Tibial nerve (tissue), 4 donors: ENCODE measurements around the gene STON2. TPM values are rescaled to one million over a fixed set of nuclear protein-coding genes. Genes with fewer than 3 reads are reported as not detected.

Experiments used
- DNase-seq, 2 donors: peaks; one replicate each; pipeline ENCODE4 v3.0.0-alpha.2; 2019; ENCODE audit warnings: low spot score in 2 of 2
- H3K27ac ChIP-seq, 4 donors: fragments of 200-600 bp; sonication (generic) in 3 of 4; one replicate each; pipeline ENCODE4 v1.5.1; 2017 to 2019; ENCODE audit warnings: mild to moderate bottlenecking in 1 of 4
- H3K27me3 ChIP-seq, 2 donors: fragments of 200-600 bp; sonication (generic) in 1 of 2; one replicate each; pipeline versions ENCODE4 v1.5.1 to v1.6.0; 2017 to 2019
- H3K36me3 ChIP-seq, 3 donors: fragments of 200-600 bp; sonication (generic); one replicate each; pipeline ENCODE4 v1.5.1; 2018 to 2019
- H3K4me1 ChIP-seq, 4 donors: fragments of 200-600 bp; sonication (generic) in 3 of 4; one replicate each; pipeline ENCODE4 v1.5.1; 2017 to 2019
- H3K4me3 ChIP-seq, 4 donors: fragments of 200-600 bp; sonication (generic) in 3 of 4; one replicate each; pipeline ENCODE4 v1.5.1; 2017 to 2019; ENCODE audit warnings: mild to moderate bottlenecking in 1 of 4, moderate library complexity in 1 of 4
- H3K9me3 ChIP-seq, 4 donors: fragments of 200-600 bp; sonication (generic) in 3 of 4; one replicate each; pipeline ENCODE4 v1.5.1; 2017 to 2019
- CTCF ChIP-seq, 5 experiments: fragments of 200-600 bp in 3 of 5; fragments of 450-650 bp in 2 of 5; sonication (generic) in 3 of 5; IDR thresholded peaks; one replicate each; pipeline ENCODE4 v1.5.1; 2016 to 2019; ENCODE audit warnings: antibody characterized with exemption in 5 of 5, mild to moderate bottlenecking in 3 of 5, moderate library complexity in 2 of 5
- EP300 ChIP-seq, 2 donors: sonication (generic); formaldehyde crosslinking; IDR thresholded peaks; one replicate each; pipeline ENCODE4 v1.6.1; 2017; ENCODE audit warnings: antibody characterized with exemption in 2 of 2, mild to moderate bottlenecking in 1 of 2
- POLR2A ChIP-seq, 2 donors: fragments of 450-650 bp; IDR thresholded peaks; one replicate each; pipeline ENCODE4 v1.6.1; 2017; ENCODE audit warnings: antibody characterized with exemption in 2 of 2, mild to moderate bottlenecking in 2 of 2, moderate library complexity in 2 of 2
- WGBS, 2 donors: methylation state at CpG; one replicate each; pipeline ENCODE4 v1.1.5; 2018; 5-methylcytosine and 5-hydroxymethylcytosine counted together
- total RNA-seq, 4 donors: library from RNA; depleted of rRNA; stranded (reverse); fragments of >200 nt; gene quantifications; one replicate each; pipeline ENCODE4 v1.1.0, GENCODE V29; 2016

STON2 gene
- total RNA-seq, 4 donors from 2014 or later: 21.6 to 62.0 (median 34.7) TPM

GRCh38 chr14:81265636-81266169 is 134.4 kb downstream of the STON2 start:
- Histone ChIP-seq H3K4me1 (peaks cover 0 to 13% (median 0%) of the 10 kb centered on the region in 4 donors), H3K27ac (no peak overlapping the region), H3K9me3 (no peaks in the 10 kb centered on the region), H3K36me3 (no peaks in the 10 kb centered on the region), H3K4me3 (no peak overlapping the region), H3K27me3 (no peaks in the 10 kb centered on the region)
- 86 to 89% methylated on average over 3 of the region's 3 CpGs for WGBS, 2 donors
- DNase-seq: no peak
- no peak for TF ChIP-seq CTCF (IDR thresholded peaks at IDR 0.05)
- no peak for TF ChIP-seq POLR2A (IDR thresholded peaks at IDR 0.05)
- no peak for TF ChIP-seq EP300 (IDR thresholded peaks at IDR 0.05)

GRCh38 chr14:81264671-81265070 is 135.5 kb downstream of the STON2 start:
- H3K9me3 ChIP-seq: no peaks in the 10 kb centered on the region
- H3K27ac ChIP-seq: no peak overlapping the region
- H3K4me3 ChIP-seq: no peak overlapping the region
- TF ChIP-seq CTCF (IDR thresholded peaks at IDR 0.05) (no peak), EP300 (IDR thresholded peaks at IDR 0.05) (no peak), POLR2A (IDR thresholded peaks at IDR 0.05) (no peak)
- 86 to 93% methylated on average over 1 of the region's 1 CpG for WGBS, 2 donors
- H3K36me3 ChIP-seq: no peaks in the 10 kb centered on the region
- H3K27me3 ChIP-seq: no peaks in the 10 kb centered on the region
- DNase-seq: no peak
- H3K4me1 ChIP-seq: peaks cover 0 to 6% (median 0%) of the 10 kb centered on the region in 4 donors

GRCh38 chr14:81263777-81264410 is 136.2 kb downstream of the STON2 start:
- H3K9me3 ChIP-seq: no peaks in the 10 kb centered on the region
- TF ChIP-seq EP300 (IDR thresholded peaks at IDR 0.05): no peak
- TF ChIP-seq CTCF (IDR thresholded peaks at IDR 0.05): no peak
- no peak for TF ChIP-seq POLR2A (IDR thresholded peaks at IDR 0.05)
- no peaks in the 10 kb centered on the region for H3K4me1 ChIP-seq
- 58 to 69% methylated on average over 4 of the region's 4 CpGs for WGBS, 2 donors
- H3K36me3 ChIP-seq: no peaks in the 10 kb centered on the region
- H3K4me3 ChIP-seq: no peak overlapping the region
- DNase-seq: no peak
- no peaks in the 10 kb centered on the region for H3K27me3 ChIP-seq
- no peak overlapping the region for H3K27ac ChIP-seq

- H3K4me1 ChIP-seq: no peaks in the 10 kb centered on the region
- TF ChIP-seq CTCF (IDR thresholded peaks at IDR 0.05): no peak
- no peak for TF ChIP-seq POLR2A (IDR thresholded peaks at IDR 0.05)
- no peak for TF ChIP-seq EP300 (IDR thresholded peaks at IDR 0.05)
- no peak for DNase-seq
- H3K36me3 ChIP-seq: no peaks in the 10 kb centered on the region
- whole genome bisulfite sequencing, 2 donors: 57 to 69% methylated on average over 3 of the region's 3 CpGs
- H3K27me3 ChIP-seq: no peaks in the 10 kb centered on the region
- H3K9me3 ChIP-seq: no peaks in the 10 kb centered on the region
- no peak overlapping the region for H3K4me3 ChIP-seq
- H3K27ac ChIP-seq: no peak overlapping the region
Measured at GRCh38 chr14:81261176-81261575, 138.9 kb downstream of the STON2 start.

GRCh38 chr14:81260732-81261131 is 139.4 kb downstream of the STON2 start:
- H3K27me3 ChIP-seq: no peaks in the 10 kb centered on the region
- no peaks in the 10 kb centered on the region for H3K9me3 ChIP-seq
- TF ChIP-seq POLR2A (IDR thresholded peaks at IDR 0.05) (no peak), EP300 (IDR thresholded peaks at IDR 0.05) (no peak), CTCF (IDR thresholded peaks at IDR 0.05) (no peak)
- H3K4me3 ChIP-seq: no peak overlapping the region
- no peak overlapping the region for H3K27ac ChIP-seq
- no peaks in the 10 kb centered on the region for H3K36me3 ChIP-seq
- DNase-seq: no peak
- H3K4me1 ChIP-seq: no peaks in the 10 kb centered on the region
- 94% methylated on average over 3 of the region's 3 CpGs for WGBS, 2 donors
